ENCODE results near the gene EIF1AD. TPM values are rescaled to one million over a fixed set of nuclear protein-coding genes. Genes with fewer than 3 reads are reported as not detected.
A peak's percentile ranks its signal among the peaks of the same experiment; 100 is the strongest.

The EIF1AD gene
- total and polyA plus RNA-seq, 2 of the 8 experiments (the other 6 are each of a cell fraction or from before 2014, with no cell fraction given), result 32.6 to 39.9 TPM

- Histone ChIP-seq H2AFZ (ENCODE audit: low read length) (no peak overlapping the region), H3K4me3 (ENCODE audit: extremely low read depth in 1 of 4, insufficient read depth in 2 of 4, low read depth in 3 of 4, low read length in 4 of 4) (no peak overlapping the region), H3K14ac (ENCODE audit: insufficient read length) (no peak overlapping the region), H3K4me1 (replicated peaks in 1 of 4; ENCODE audit: control insufficient read depth in 3 of 4, insufficient read depth in 4 of 4, low read length in 3 of 4) (peaks cover 0 to 14% (median 3%) of the 10 kb centered on the region in 4 experiments; a peak in 5 of 7 replicates), H3K23me2 (ENCODE audit: low read depth, low read length) (peaks cover 12% of the 10 kb centered on the region; the same call in 1 of the 2 replicates), H2AK5ac (ENCODE audit: low read depth, low read length) (no peak overlapping the region), H3K9me3 (ENCODE audit: insufficient read depth in 2 of 2, low read depth in 1 of 2, low read length in 1 of 2) (no peaks in the 10 kb centered on the region), H2BK15ac (ENCODE audit: low read length) (0 out of 2 replicates have a peak overlapping the region, but pooled peaks have one; percentile 81), H4K91ac (replicated peaks; ENCODE audit: insufficient read length, low read length) (no peak overlapping the region), H3K23ac (ENCODE audit: insufficient read length) (no peak overlapping the region), H3K27ac (ENCODE audit: low read depth, low read length) (no peak overlapping the region), H4K5ac (ENCODE audit: insufficient read length, low read depth, low read length) (no peak overlapping the region), H3K4ac (replicated peaks; ENCODE audit: insufficient read length, low read depth, low read length) (no peak overlapping the region), H3K4me2 (ENCODE audit: insufficient read depth in 1 of 2, low read depth in 2 of 2, low read length in 2 of 2) (no peak overlapping the region), H4K20me1 (replicated peaks in 1 of 2; ENCODE audit: control insufficient read depth in 1 of 2, insufficient read depth in 2 of 2, low read length in 2 of 2) (peaks cover 0 to 1% of the 10 kb centered on the region in 2 experiments), H3K18ac (ENCODE audit: extremely low read depth, low read length) (no peak overlapping the region), H2BK5ac (ENCODE audit: low read depth, low read length) (peak overlapping the region; percentile 71; the same call in 1 of the 2 replicates), H3K27me3 (replicated peaks in 1 of 4; ENCODE audit: control insufficient read depth in 3 of 4, extremely low read depth in 1 of 4, insufficient read depth in 3 of 4, low read length in 3 of 4) (no peaks in the 10 kb centered on the region), H3K36me3 (ENCODE audit: control insufficient read depth in 2 of 4, insufficient read depth in 4 of 4, low read length in 3 of 4) (peaks cover 0 to under 1% (median under 1%) of the 10 kb centered on the region in 4 experiments; a peak in 3 of 8 replicates), H3K56ac (replicated peaks; ENCODE audit: insufficient read length, low read depth, low read length) (no peak overlapping the region), H2BK12ac (ENCODE audit: low read depth, low read length) (no peak overlapping the region), H3K79me2 (ENCODE audit: control insufficient read depth in 1 of 2, insufficient read depth in 2 of 2, low read length in 2 of 2) (peaks cover 11 to 17% of the 10 kb centered on the region in 2 experiments), H2BK20ac (ENCODE audit: low read length) (no peak overlapping the region), H4K8ac (ENCODE audit: extremely low read depth, insufficient read depth, low read length) (peak overlapping the region; percentile 78; the same call in 1 of the 2 replicates), H3K79me1 (ENCODE audit: low read depth, low read length) (peaks cover 9% of the 10 kb centered on the region), H3K9ac (replicated peaks in 1 of 4; ENCODE audit: extremely low read depth in 1 of 4, low read depth in 3 of 4, low read length in 3 of 4) (peak overlapping the region in 1 of 4 experiments; percentile 43; a peak in 1 of 7 replicates), H2BK120ac (replicated peaks; ENCODE audit: low read depth, low read length) (no peak overlapping the region)
- ChIA-PET CTCF (ENCODE audit: partially characterized antibody) (interaction anchor here (0.6 to 2.8 kb wide), 9 partner anchors 8 to 109 kb away, joined by 3 to 16 read pairs (median 3); partner anchors contain the start of gene CCDC85B), POLR2A (ENCODE audit: partially characterized antibody) (interaction anchor here (0.8 to 2.5 kb wide), 5 partner anchors 11 to 40 kb away, joined by 3 to 13 read pairs (median 3); partner anchors contain the start of genes C11orf68 and TSGA10IP)
- WGBS, 2 experiments (ENCODE audit: extremely low coverage in 1 of 2, insufficient coverage in 1 of 2, insufficient read length in 1 of 2, insufficient replicate concordance in 2 of 2, low coverage in 1 of 2, low lambda C conversion rate in 2 of 2, missing lambda C conversion rate in 1 of 2), result 80% methylated on average over 17 of the region's 17 CpGs; no CpG with 5 or more reads in 1 of the 2 experiments
- DNase-seq (ENCODE audit: low read depth in 1 of 2, low spot score in 2 of 2) (no peak), FAIRE-seq (no peak)
- TF ChIP-seq TEAD4 (IDR thresholded peaks at IDR 0.05; ENCODE audit: low read depth, low read length), result no peak
Measured at GRCh38 chr11:65958774-65959420, 43.1 kb downstream of the EIF1AD start.

Measured in H1 (cell line).